ENCODE measurements around the gene CT45A3.
"Not testable (repeated sequence)": the region's sequence is repeated elsewhere in the genome, so short reads cannot be mapped to it uniquely, and the experiment has no call there.

- not testable (repeated sequence) for TF ChIP-seq EZH2 (IDR thresholded peaks at IDR 0.05; ENCODE audit: insufficient read depth, poor library complexity, severe bottlenecking); EZH2phosphoT487 (IDR thresholded peaks at IDR 0.05; ENCODE audit: insufficient read depth, low read depth)
These were observed 23.3 kb downstream of the CT45A3 start for GRCh38 chrX:135744739-135745138.
